ENCODE measurements around the gene FMOD. TPM values are rescaled to one million over a fixed set of nuclear protein-coding genes. Genes with fewer than 3 reads are reported as not detected.

The FMOD gene
- total RNA-seq, 1 donor from 2014 or later = 4.4 TPM

Other genes with a start within 250 kb of the FMOD start
- gene ADORA1, start 223.4 kb downstream of the FMOD start, total RNA-seq = 27.4 and 42.0 TPM in 2 replicates
- gene MYBPH, start 175.3 kb downstream of the FMOD start, total RNA-seq = 1,679 and 2,440 TPM in 2 replicates
- 0.37 and 1.2 TPM in 2 replicates for gene CHI3L1, start 164.4 kb downstream of the FMOD start, total RNA-seq
- 5.0 and 7.7 TPM in 2 replicates for gene CHIT1, start 121.4 kb downstream of the FMOD start, total RNA-seq
- gene BTG2, start 45.6 kb downstream of the FMOD start, total RNA-seq = 55.6 and 95.2 TPM in 2 replicates
- 0.11 and 0.31 TPM in 2 replicates for gene PRELP, start 124.7 kb upstream of the FMOD start, total RNA-seq
- gene OPTC, start 143.0 kb upstream of the FMOD start, total RNA-seq = not detected in 2 replicates